OCI-LY7 (cell line): ENCODE measurements around the gene SEC14L1.

ENCODE experiments used
- EZH2phosphoT487 ChIP-seq: fragments of 200-600 bp; sonication (generic); IDR thresholded peaks from 2 replicates; pipeline ENCODE4 v1.6.1; 2018; ENCODE audit warnings: low read depth, borderline replicate concordance, mild to moderate bottlenecking, mixed run types, antibody characterized with exemption, low read length, moderate library complexity, mixed read lengths
- TF ChIP-seq, protein P1 (sequence below): fragments of 200-600 bp; sonication (generic); conservative IDR thresholded peaks from 2 replicates; pipeline ENCODE4 v1.5.1; 2014; ENCODE audit warnings: mild to moderate bottlenecking, antibody characterized with exemption, low read length, moderate library complexity, mixed read lengths

DNA sequence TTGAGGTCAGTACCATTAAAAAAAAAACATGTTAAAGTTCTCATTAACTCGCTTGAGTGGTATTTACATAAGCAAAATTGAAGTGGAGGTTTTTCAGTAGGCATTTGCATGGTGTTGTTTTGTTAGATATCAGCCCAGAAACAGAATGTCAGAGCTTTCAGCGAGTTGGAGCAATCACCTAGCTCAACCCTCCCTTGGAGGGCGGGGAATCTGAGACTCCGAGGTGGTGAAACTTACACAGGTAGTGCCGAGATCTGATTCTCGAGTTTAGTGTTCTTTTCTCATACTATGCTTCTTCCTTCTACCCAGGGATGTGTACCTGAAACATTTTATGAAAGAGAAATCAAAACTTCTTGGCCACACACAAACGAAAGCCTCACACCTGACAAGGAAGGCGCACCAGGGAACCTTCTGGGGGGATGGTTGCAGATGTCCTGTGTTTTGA, 6.6 kb downstream of the SEC14L1 start:
- TF ChIP-seq, protein P1, sequence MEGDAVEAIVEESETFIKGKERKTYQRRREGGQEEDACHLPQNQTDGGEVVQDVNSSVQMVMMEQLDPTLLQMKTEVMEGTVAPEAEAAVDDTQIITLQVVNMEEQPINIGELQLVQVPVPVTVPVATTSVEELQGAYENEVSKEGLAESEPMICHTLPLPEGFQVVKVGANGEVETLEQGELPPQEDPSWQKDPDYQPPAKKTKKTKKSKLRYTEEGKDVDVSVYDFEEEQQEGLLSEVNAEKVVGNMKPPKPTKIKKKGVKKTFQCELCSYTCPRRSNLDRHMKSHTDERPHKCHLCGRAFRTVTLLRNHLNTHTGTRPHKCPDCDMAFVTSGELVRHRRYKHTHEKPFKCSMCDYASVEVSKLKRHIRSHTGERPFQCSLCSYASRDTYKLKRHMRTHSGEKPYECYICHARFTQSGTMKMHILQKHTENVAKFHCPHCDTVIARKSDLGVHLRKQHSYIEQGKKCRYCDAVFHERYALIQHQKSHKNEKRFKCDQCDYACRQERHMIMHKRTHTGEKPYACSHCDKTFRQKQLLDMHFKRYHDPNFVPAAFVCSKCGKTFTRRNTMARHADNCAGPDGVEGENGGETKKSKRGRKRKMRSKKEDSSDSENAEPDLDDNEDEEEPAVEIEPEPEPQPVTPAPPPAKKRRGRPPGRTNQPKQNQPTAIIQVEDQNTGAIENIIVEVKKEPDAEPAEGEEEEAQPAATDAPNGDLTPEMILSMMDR, result no peak
- no peak for TF ChIP-seq EZH2phosphoT487
